ENCODE data around the gene ZNF638. TPM values are rescaled to one million over a fixed set of nuclear protein-coding genes. Genes with fewer than 3 reads are reported as not detected.
"Not testable (repeated sequence)": the region's sequence is repeated elsewhere in the genome, so short reads cannot be mapped to it uniquely, and the experiment has no call there.

ZNF638 gene
- total RNA-seq, 1 donor: 152 TPM

DNA sequence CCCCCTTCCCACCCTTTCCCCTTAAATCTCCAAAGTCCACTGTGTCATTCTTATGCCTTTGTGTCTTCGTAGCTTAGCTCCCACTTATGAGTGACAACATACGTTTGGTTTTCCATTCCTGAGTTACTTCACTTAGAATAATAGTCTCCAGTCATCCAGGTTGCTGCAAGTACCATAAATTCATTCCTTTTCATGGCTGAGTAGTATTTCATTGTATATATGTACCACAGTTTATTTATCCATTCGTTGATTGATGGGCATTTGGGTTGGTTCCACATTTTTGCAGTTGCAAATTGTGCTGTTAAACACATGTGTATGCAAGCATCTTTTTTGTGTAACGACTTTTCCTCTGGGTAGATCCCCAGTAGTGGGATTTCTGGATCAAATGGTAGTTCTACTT lies 14.5 kb upstream of the ZNF638 start:
- Histone ChIP-seq H3K27me3 (ENCODE audit: insufficient read depth, low read length) (no peaks in the 10 kb centered on the region), H3K4me1 (ENCODE audit: insufficient read depth, low read length) (no peaks in the 10 kb centered on the region), H3K79me2 (ENCODE audit: insufficient read depth, low read length) (no peaks in the 10 kb centered on the region), H3K4me2 (ENCODE audit: insufficient read depth, low read length) (no peak overlapping the region), H3K36me3 (ENCODE audit: insufficient read depth, low read length) (no peaks in the 10 kb centered on the region), H3K9me3 (ENCODE audit: low read depth, low read length) (no peaks in the 10 kb centered on the region), H3K27ac (ENCODE audit: low read depth, low read length) (no peak overlapping the region), H3K4me3 (ENCODE audit: insufficient read depth, low read length) (no peak overlapping the region), H2AFZ (ENCODE audit: low read length) (no peak overlapping the region), H4K20me1 (ENCODE audit: insufficient read depth, low read length) (no peaks in the 10 kb centered on the region)
- TF ChIP-seq, protein P1, sequence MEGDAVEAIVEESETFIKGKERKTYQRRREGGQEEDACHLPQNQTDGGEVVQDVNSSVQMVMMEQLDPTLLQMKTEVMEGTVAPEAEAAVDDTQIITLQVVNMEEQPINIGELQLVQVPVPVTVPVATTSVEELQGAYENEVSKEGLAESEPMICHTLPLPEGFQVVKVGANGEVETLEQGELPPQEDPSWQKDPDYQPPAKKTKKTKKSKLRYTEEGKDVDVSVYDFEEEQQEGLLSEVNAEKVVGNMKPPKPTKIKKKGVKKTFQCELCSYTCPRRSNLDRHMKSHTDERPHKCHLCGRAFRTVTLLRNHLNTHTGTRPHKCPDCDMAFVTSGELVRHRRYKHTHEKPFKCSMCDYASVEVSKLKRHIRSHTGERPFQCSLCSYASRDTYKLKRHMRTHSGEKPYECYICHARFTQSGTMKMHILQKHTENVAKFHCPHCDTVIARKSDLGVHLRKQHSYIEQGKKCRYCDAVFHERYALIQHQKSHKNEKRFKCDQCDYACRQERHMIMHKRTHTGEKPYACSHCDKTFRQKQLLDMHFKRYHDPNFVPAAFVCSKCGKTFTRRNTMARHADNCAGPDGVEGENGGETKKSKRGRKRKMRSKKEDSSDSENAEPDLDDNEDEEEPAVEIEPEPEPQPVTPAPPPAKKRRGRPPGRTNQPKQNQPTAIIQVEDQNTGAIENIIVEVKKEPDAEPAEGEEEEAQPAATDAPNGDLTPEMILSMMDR (IDR thresholded peaks at IDR 0.05; ENCODE audit: extremely low read depth, low read depth, low read length): no peak
- DNase-seq (ENCODE audit: insufficient read length, low spot score, missing footprints): no peak

GRCh38 chr2:71317900-71318299 lies 13.7 kb upstream of the ZNF638 start:
- not testable (repeated sequence) for H3K36me3 ChIP-seq (ENCODE audit: insufficient read depth, low read length); H4K20me1 ChIP-seq (ENCODE audit: insufficient read depth, low read length); H3K27ac ChIP-seq (ENCODE audit: low read depth, low read length); H3K79me2 ChIP-seq (ENCODE audit: insufficient read depth, low read length); H3K27me3 ChIP-seq (ENCODE audit: insufficient read depth, low read length); H3K4me1 ChIP-seq (ENCODE audit: insufficient read depth, low read length); H3K9me3 ChIP-seq (ENCODE audit: low read depth, low read length); H3K4me3 ChIP-seq (ENCODE audit: insufficient read depth, low read length); H2AFZ ChIP-seq (ENCODE audit: low read length); DNase-seq (ENCODE audit: insufficient read length, low spot score, missing footprints); H3K4me2 ChIP-seq (ENCODE audit: insufficient read depth, low read length)

GRCh38 chr2:71323386-71323785 lies 8.2 kb upstream of the ZNF638 start:
- Histone ChIP-seq H3K4me1 (ENCODE audit: insufficient read depth, low read length) (no peaks in the 10 kb centered on the region), H3K9me3 (ENCODE audit: low read depth, low read length) (no peaks in the 10 kb centered on the region), H3K4me3 (ENCODE audit: insufficient read depth, low read length) (no peak overlapping the region), H3K36me3 (ENCODE audit: insufficient read depth, low read length) (no peaks in the 10 kb centered on the region), H2AFZ (ENCODE audit: low read length) (no peak overlapping the region), H4K20me1 (ENCODE audit: insufficient read depth, low read length) (no peaks in the 10 kb centered on the region), H3K27ac (ENCODE audit: low read depth, low read length) (no peak overlapping the region), H3K27me3 (ENCODE audit: insufficient read depth, low read length) (no peaks in the 10 kb centered on the region), H3K4me2 (ENCODE audit: insufficient read depth, low read length) (no peak overlapping the region), H3K79me2 (ENCODE audit: insufficient read depth, low read length) (no peaks in the 10 kb centered on the region)
- TF ChIP-seq, protein P1 (IDR thresholded peaks at IDR 0.05; ENCODE audit: extremely low read depth, low read depth, low read length): no peak
- DNase-seq (ENCODE audit: insufficient read length, low spot score, missing footprints): no peak

GRCh38 chr2:71326968-71327367 lies 4.6 kb upstream of the ZNF638 start:
- no peaks in the 10 kb centered on the region for H3K27me3 ChIP-seq (ENCODE audit: insufficient read depth, low read length)
- peaks cover 4% of the 10 kb centered on the region for H3K4me1 ChIP-seq (ENCODE audit: insufficient read depth, low read length)
- H3K36me3 ChIP-seq (ENCODE audit: insufficient read depth, low read length): no peaks in the 10 kb centered on the region
- H2AFZ ChIP-seq (ENCODE audit: low read length): no peak overlapping the region
- H3K4me3 ChIP-seq (ENCODE audit: insufficient read depth, low read length): no peak overlapping the region
- no peak overlapping the region for H3K4me2 ChIP-seq (ENCODE audit: insufficient read depth, low read length)
- H3K79me2 ChIP-seq (ENCODE audit: insufficient read depth, low read length): peaks cover 4% of the 10 kb centered on the region
- H4K20me1 ChIP-seq (ENCODE audit: insufficient read depth, low read length): no peaks in the 10 kb centered on the region
- TF ChIP-seq, protein P1 (IDR thresholded peaks at IDR 0.05; ENCODE audit: extremely low read depth, low read depth, low read length): no peak
- no peak overlapping the region for H3K27ac ChIP-seq (ENCODE audit: low read depth, low read length)
- no peaks in the 10 kb centered on the region for H3K9me3 ChIP-seq (ENCODE audit: low read depth, low read length)
- no peak for DNase-seq (ENCODE audit: insufficient read length, low spot score, missing footprints)

Data from osteoblast (primary cell).